Measurements from ENCODE around the gene EOMES.
A peak's percentile ranks its signal among the peaks of the same experiment; 100 is the strongest.

EOMES gene

DNA sequence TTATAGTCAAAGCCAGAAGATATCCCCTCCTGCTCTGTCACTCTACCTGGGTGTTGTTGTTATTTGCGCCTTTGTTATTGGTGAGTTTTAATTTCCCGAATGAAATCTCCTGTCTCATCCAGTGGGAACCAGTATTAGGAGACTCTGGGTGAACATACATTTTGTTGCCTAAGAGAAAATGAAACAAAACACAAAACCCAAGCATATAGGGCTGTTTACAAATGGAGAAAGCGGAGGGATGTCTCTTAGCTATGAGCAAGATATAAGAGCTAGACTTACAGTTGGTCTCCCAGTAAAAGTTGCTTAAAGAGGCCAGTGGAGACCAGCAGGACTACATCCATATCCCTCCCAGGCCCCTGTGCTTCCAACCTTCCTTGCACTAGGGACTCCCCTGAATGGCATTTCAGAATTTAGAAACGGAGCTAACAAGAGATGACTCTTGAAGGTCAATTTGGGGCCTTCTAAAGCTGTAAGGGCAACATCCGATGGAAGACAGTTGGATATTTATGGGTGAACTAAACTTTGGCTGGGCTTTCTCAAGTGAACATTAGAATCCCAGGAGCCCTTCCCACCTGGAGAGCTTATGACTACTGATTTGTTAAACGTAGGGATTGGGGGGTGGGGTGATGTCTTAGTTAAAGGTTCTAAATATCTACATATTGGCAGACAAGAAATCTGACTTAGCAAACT is 2.7 kb downstream of the EOMES start:
- no peak for DNase-seq

DNA sequence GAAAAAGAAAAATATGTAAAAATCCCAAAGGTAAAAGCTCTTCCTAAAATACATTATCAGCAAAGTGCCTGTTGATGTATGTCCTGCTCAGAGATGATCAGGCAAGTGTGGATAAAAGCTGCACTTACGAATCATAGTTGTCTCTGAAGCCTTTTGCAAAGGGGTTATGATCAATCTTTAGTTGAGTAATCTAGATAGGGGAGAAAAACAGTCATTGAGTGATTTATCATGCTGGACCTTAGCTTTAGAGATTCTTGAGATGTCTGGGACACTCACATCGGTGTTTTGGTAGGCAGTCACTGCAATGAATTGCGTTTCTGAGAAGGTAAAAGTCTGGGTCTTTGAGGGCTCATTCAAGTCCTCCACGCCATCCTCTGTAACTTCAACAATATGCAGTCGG is 3.7 kb downstream of the EOMES start:
- DNase-seq: no peak

DNA sequence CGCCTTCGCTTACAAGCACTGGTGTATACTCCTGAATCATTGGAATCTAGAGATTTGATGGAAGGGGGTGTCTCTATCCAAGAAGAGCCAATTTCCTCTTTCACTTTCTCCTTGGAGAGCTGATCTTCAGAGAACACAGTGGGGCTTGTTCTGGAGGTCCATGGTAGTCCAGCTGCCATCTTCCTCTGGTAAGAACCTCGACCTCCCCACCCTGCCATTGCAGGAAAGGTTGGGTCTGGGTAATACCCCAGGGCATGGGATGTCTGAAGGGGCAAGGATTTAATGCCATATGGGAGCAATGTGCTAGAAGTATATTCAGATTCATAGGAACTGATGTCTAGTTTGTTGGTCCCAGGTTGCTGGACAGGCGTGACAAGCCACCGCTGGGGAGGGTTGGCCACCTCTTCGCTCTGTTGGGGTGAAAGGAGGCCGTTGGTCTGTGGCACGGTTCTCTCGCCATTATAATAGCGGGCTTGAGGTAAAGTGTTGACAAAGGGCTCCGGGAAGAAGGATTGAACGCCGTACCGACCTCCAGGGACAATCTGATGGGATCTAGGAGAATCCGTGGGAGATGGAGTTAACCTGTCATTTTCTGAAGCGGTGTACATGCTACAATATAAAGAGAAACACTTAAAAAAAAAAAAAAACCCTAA is 4.8 kb downstream of the EOMES start:
- no peak for DNase-seq

- DNase-seq: no peak
These were observed 5.8 kb downstream of the EOMES start for GRCh38 chr3:27716309-27716708.

- DNase-seq: no peak
These were observed 6.3 kb downstream of the EOMES start for GRCh38 chr3:27715863-27716262.

- no peak for DNase-seq
These were observed 6.7 kb downstream of the EOMES start for GRCh38 chr3:27715454-27715806.

DNA sequence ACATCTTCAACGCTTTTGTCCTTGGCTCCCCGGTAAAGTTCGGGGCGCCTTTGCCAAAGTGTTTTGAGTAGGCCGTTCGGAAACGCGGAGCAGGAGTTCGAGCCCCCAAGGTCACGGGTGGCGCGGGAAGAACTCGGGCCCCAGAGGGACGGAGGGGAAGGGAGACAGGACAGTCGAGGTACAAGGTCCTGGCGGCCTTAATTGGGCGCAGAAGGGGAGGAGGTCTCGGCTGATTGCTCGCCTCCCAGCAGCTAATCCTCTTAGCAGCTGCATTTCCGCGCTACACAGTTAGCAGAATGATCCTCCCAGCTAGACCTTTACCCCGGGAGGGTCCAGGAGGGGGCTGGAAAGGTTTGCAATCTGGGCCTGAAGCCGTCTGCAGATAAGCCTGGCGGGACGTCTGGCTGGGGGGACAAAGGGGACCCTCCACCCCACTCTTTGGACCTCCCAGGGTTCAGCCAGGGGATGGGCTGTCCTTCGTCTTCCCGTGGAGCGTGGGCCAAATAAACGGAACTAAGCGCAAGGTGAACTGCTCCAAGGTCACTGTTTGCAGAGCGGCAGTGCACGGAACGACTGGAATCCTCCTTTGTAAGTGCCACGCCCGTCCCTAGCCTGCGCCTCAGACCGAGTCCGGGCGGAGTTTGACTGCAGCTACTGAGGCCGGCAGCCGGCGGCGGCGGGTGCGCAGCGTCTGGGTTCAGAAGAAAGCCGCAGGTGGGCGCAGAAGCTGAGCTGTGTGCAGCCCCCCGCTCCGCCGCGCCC is 7.2 kb downstream of the EOMES start:
- DNase-seq: no peak

DNA sequence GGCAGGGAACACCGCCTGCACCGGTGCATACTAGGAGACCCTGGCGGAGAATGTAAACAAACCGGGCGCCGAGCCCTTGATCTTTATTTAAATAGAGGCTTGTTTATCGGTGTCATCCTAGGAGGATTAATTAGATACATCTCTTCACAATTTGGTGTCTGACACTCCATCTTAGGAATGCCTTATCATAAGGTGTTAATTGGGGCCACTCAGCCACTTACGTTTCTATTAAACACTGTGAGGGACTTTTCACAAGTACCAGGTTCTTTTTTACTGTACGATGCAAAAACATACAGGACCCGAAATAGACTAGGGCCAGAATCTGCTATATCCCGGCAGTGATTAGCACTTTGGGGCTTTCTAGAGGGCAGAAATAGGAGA is 8.0 kb downstream of the EOMES start:
- no peak for DNase-seq

- no peak for DNase-seq
These were observed 8.5 kb downstream of the EOMES start for GRCh38 chr3:27713435-27714145.

GRCh38 chr3:27713078-27713423 is 9.1 kb downstream of the EOMES start:
- no peak for DNase-seq

- DNase-seq: peak; percentile 86
These were observed 9.7 kb downstream of the EOMES start for GRCh38 chr3:27712136-27713077.

GRCh38 chr3:27708250-27708649 is 13.9 kb downstream of the EOMES start:
- no peak for DNase-seq

- no peak for DNase-seq
These were observed 23.1 kb downstream of the EOMES start for GRCh38 chr3:27699067-27699466.

DNA sequence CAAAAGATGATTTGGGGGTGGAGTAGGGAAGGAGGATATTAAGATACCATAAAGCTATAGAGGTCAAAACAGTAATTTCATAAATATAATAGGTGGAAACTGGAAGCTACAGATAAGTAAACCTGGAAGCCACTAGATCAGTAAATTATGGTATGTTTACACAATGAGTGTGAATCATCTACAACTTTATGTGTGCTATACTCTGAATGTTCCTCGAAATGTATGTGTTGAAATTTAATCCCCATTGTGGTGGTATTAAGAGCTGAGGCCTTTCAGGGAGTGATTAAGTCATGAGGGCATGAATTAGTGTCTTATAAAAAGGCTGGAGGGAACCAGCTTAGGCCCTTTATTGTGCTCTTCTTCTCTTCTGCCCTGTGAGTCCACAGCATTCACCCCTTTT is 25.2 kb downstream of the EOMES start:
- no peak for DNase-seq

DNA sequence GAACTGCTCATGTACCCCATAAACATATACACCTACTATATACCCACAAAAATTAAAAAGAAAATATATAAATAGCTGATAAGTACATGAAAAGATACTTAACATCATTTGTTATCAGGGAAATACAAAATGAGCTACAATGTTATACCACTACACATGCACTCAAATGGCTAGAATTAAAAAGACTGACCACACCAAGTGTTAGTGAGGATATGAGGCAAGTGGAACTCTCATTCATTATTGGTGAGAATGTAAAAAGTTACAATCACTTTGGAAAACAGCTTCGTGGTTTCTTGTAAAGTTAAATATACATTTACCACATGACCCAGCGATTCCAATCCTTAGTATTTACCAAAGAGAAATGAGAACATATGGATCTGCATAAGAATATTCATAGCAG is 26.5 kb downstream of the EOMES start:
- DNase-seq: no peak

DNA sequence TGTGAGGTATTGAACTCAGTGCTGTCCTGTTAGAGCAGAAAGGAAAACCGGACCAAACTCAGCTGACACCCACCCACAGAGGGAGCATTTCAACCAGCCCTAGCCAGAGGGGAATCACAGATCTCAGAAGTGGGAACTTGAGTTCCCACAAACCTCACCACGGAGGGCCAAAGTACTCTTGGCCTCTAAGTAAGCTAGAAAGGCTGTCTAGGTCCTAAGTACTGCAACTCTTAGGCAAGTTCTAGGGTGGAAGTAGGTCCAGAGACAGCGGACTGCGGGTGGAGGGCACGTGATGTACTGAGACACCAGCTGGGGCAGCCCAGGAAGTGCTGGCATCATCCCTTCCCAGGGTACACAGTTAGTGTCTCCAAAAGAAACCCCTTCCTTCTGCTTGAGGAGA is 34.1 kb downstream of the EOMES start:
- no peak for DNase-seq

- no peak for DNase-seq
These were observed 35.5 kb downstream of the EOMES start for GRCh38 chr3:27686642-27687041.

GRCh38 chr3:27685474-27685873 is 36.6 kb downstream of the EOMES start:
- DNase-seq: no peak

- DNase-seq: no peak
These were observed 37.8 kb downstream of the EOMES start for GRCh38 chr3:27684302-27684701.

GRCh38 chr3:27681249-27681748 is 40.8 kb downstream of the EOMES start:
- DNase-seq: peak; percentile 58

- no peak for DNase-seq
These were observed 41.4 kb downstream of the EOMES start for GRCh38 chr3:27680517-27681246.

GRCh38 chr3:27679691-27680090 is 42.4 kb downstream of the EOMES start:
- DNase-seq: no peak

All from CD4-positive, alpha-beta T cell treated with Interleukin-21 for 1 hour (primary cell).